ENCODE results near the gene ETNPPL.

Gene ETNPPL

GRCh38 chr4:108693819-108694218 lies 69.0 kb downstream of the ETNPPL start:
- DNase-seq: no peak

- DNase-seq: no peak
These were observed 69.6 kb downstream of the ETNPPL start for GRCh38 chr4:108693211-108693610.
